DND-41 (cell line): ENCODE results near the gene ACSM2B.
"Not testable (repeated sequence)": the region's sequence is repeated elsewhere in the genome, so short reads cannot be mapped to it uniquely, and the experiment has no call there.

Experiments
- CTCF ChIP-seq: IDR thresholded peaks from 2 replicates; pipeline ENCODE4 v1.5.1; 2012; ENCODE audit warnings: borderline replicate concordance, low read length, moderate library complexity, mild to moderate bottlenecking; ENCODE audit not compliant: poor library complexity, severe bottlenecking; ENCODE audit errors: extremely low read depth
- EZH2 ChIP-seq: IDR thresholded peaks from 3 replicates; pipeline ENCODE4 v1.6.1; 2012; ENCODE audit warnings: borderline replicate concordance, low read depth, mild to moderate bottlenecking, moderate library complexity, low read length, inconsistent platforms; ENCODE audit not compliant: severe bottlenecking

- TF ChIP-seq CTCF, EZH2: not testable (repeated sequence)
Measured at GRCh38 chr16:20564218-20564617, 11.9 kb downstream of the ACSM2B start.
